HCT116 (cell line): ENCODE measurements around the gene DGCR6. TPM values are rescaled to one million over a fixed set of nuclear protein-coding genes. Genes with fewer than 3 reads are reported as not detected.

Experiments
- ATAC-seq: fragments of 200-7000 bp; cut with Tn5 transposase; 2 replicates; pipeline ENCODE4 v1.9.1; 2020; ENCODE audit warnings: mild to moderate bottlenecking, moderate library complexity
- BruUV-seq: library from RNA; stranded (reverse); fragments of 400-500 nt; replicated peaks from 2 replicates; lab custom pipeline; 2021; lab: Mats Ljungman, UMichigan
- CTCF ChIA-PET: fragments of 300-600 bp; sonication (Branson Sonifier 250); formaldehyde crosslinking; loops from one replicate; lab custom pipeline; 2021; ENCODE audit warnings: antibody characterized with exemption; lab: Charles Lee
- POLR2A ChIA-PET: fragments of 300-600, 350-600 bp; sonication (Branson Sonifier 250); formaldehyde crosslinking; loops from one replicate; lab custom pipeline; 2021; ENCODE audit warnings: antibody characterized with exemption; lab: Charles Lee
- RAD21 ChIA-PET, 2 experiments: fragments of 300-600 bp; sonication (Branson Sonifier 250); formaldehyde crosslinking; loops; one replicate each; lab custom pipeline; 2023; ENCODE audit warnings: low total read pairs in 2 of 2; ENCODE audit not compliant: uncharacterized antibody in 2 of 2, unreplicated experiment in 2 of 2, low non-redundant PET in 1 of 2; lab: Charles Lee
- DNase-seq: peaks from one replicate; pipeline ENCODE4 v3.0.0-alpha.2; 2010; ENCODE audit warnings: low read depth, low spot score
- H2AFZ ChIP-seq: fragments of 200-600 bp; shearing (Covaris generic), sonication (generic); 2 replicates; pipeline ENCODE4 v1.6.1; 2017; ENCODE audit warnings: low read depth, mixed run types, mixed read lengths, antibody characterized with exemption, low read length; ENCODE audit not compliant: poor library complexity, severe bottlenecking
- H3K27ac ChIP-seq: 2 replicates; pipeline ENCODE4 v1.5.1; 2012; ENCODE audit warnings: low read depth, low read length
- H3K27me3 ChIP-seq: fragments of 200-600 bp; sonication (generic); 2 replicates; pipeline ENCODE4 v1.6.1; 2016; ENCODE audit warnings: mixed run types, low read length, mixed read lengths; ENCODE audit not compliant: insufficient read depth
- H3K36me3 ChIP-seq, 2 experiments: fragments of 200-500 bp in 1 of 2; fragments of 200-600 bp in 1 of 2; sonication (Bioruptor generic) in 1 of 2; sonication (generic) in 1 of 2; 2 replicates each; pipeline versions ENCODE4 v1.5.1 to v1.6.1; 2014 to 2016; ENCODE audit warnings: low read length in 2 of 2, inconsistent platforms in 1 of 2, mixed read lengths in 1 of 2, mixed run types in 1 of 2; ENCODE audit not compliant: insufficient read depth in 2 of 2, control insufficient read depth in 1 of 2
- H3K4me1 ChIP-seq, 2 experiments: fragments of 200-600 bp in 1 of 2; sonication (generic) in 1 of 2; 2 replicates each; pipeline versions ENCODE4 v1.5.1 to v1.6.1; 2012 to 2017; ENCODE audit warnings: low read length in 2 of 2, inconsistent platforms in 1 of 2, mild to moderate bottlenecking in 1 of 2, mixed read lengths in 1 of 2, mixed run types in 1 of 2, moderate library complexity in 1 of 2; ENCODE audit not compliant: insufficient read depth in 2 of 2, control insufficient read depth in 1 of 2
- H3K4me2 ChIP-seq: fragments of 200-600 bp; sonication (generic); 2 replicates; pipeline ENCODE4 v1.6.1; 2017; ENCODE audit warnings: mixed run types, low read length, mixed read lengths
- H3K4me3 ChIP-seq, 2 experiments: fragments of 200-600 bp in 1 of 2; sonication (generic) in 1 of 2; replicated peaks in 1 of 2; 2 replicates each; pipeline ENCODE4 v1.5.1; 2011 to 2016; ENCODE audit warnings: low read length in 2 of 2, control low read depth in 1 of 2, low read depth in 1 of 2, mild to moderate bottlenecking in 1 of 2, mixed read lengths in 1 of 2, mixed run types in 1 of 2
- H3K79me2 ChIP-seq: fragments of 200-600 bp; sonication (generic); 2 replicates; pipeline ENCODE4 v1.6.1; 2017; ENCODE audit warnings: mild to moderate bottlenecking, mixed run types, low read length, moderate library complexity, mixed read lengths; ENCODE audit not compliant: insufficient read depth
- H3K9ac ChIP-seq: fragments of 200-600 bp; sonication (generic); 2 replicates; pipeline ENCODE4 v1.6.1; 2016; ENCODE audit warnings: low read length, mixed read lengths
- H3K9me2 ChIP-seq: fragments of 200-600 bp; sonication (generic), shearing (Covaris generic); 2 replicates; pipeline ENCODE4 v1.6.1; 2017; ENCODE audit warnings: mixed run types, mild to moderate bottlenecking, moderate library complexity; ENCODE audit not compliant: insufficient read depth
- H3K9me3 ChIP-seq, 2 experiments: fragments of 200-500 bp in 1 of 2; fragments of 200-600 bp in 1 of 2; sonication (Bioruptor generic) in 1 of 2; sonication (generic) in 1 of 2; 2 replicates each; pipeline ENCODE4 v1.6.1; 2014 to 2017; ENCODE audit warnings: low read length in 2 of 2, mixed read lengths in 2 of 2, inconsistent platforms in 1 of 2, low read depth in 1 of 2, mild to moderate bottlenecking in 1 of 2, mixed run types in 1 of 2, moderate library complexity in 1 of 2; ENCODE audit not compliant: control insufficient read depth in 1 of 2, insufficient read depth in 1 of 2
- H4K20me1 ChIP-seq: fragments of 200-600 bp; sonication (generic), shearing (Covaris generic); 2 replicates; pipeline ENCODE4 v1.6.1; 2017; ENCODE audit warnings: mixed run types, mild to moderate bottlenecking, moderate library complexity; ENCODE audit not compliant: insufficient read depth
- CBX3 ChIP-seq: IDR thresholded peaks from 2 replicates; pipeline ENCODE4 v1.6.1; 2012; ENCODE audit warnings: low read depth
- EGR1 ChIP-seq: IDR thresholded peaks from 2 replicates; pipeline ENCODE4 v1.6.1; 2012; ENCODE audit warnings: low read depth
- ELF1 ChIP-seq: IDR thresholded peaks from 2 replicates; pipeline ENCODE4 v1.6.1; 2012; ENCODE audit warnings: low read depth, borderline replicate concordance
- EZH2 ChIP-seq: fragments of 200-600 bp; sonication (generic); IDR thresholded peaks from 2 replicates; pipeline ENCODE4 v1.6.1; 2017; ENCODE audit warnings: antibody characterized with exemption, mixed run types
- POLR2A ChIP-seq: IDR thresholded peaks from 2 replicates; pipeline ENCODE4 v1.7.0; 2011; ENCODE audit warnings: borderline replicate concordance; ENCODE audit not compliant: insufficient read depth, insufficient read length; ENCODE audit errors: extremely low read depth
- RAD21 ChIP-seq: IDR thresholded peaks from 2 replicates; pipeline ENCODE4 v1.6.1; 2012; ENCODE audit warnings: low read depth, mild to moderate bottlenecking
- SP1 ChIP-seq: IDR thresholded peaks from 2 replicates; pipeline ENCODE4 v1.6.1; 2012; ENCODE audit warnings: low read depth
- YY1 ChIP-seq: IDR thresholded peaks from 2 replicates; pipeline ENCODE4 v1.6.1; 2011; ENCODE audit warnings: low read length, low read depth, moderate library complexity, mild to moderate bottlenecking; ENCODE audit not compliant: insufficient replicate concordance; ENCODE audit errors: extremely low read depth
- intact Hi-C: fragments of 100-400 bp; cut with micrococcal nuclease; formaldehyde crosslinking; loops from 2 replicates; pipeline ENCODE4 v1.10.0; 2022
- total RNA-seq: library from RNA; stranded (reverse); gene quantifications from one replicate; pipeline ENCODE4 v1.2.1, GENCODE V29; 2021; ENCODE audit not compliant: unreplicated experiment
- TF ChIP-seq, protein P1 (sequence below): IDR thresholded peaks from 2 replicates; pipeline ENCODE4 v1.6.1; 2012; ENCODE audit warnings: low read depth
- TF ChIP-seq, protein P2 (sequence below), 3 experiments: fragments of 200-600 bp in 1 of 3; sonication (generic) in 1 of 3; IDR thresholded peaks in 2 of 3; conservative IDR thresholded peaks in 1 of 3; 2 replicates each; pipeline ENCODE4 v1.5.1; 2012 to 2017; ENCODE audit warnings: low read depth in 2 of 3, low read length in 2 of 3, antibody characterized with exemption in 1 of 3, borderline replicate concordance in 1 of 3, control low read depth in 1 of 3, mild to moderate bottlenecking in 1 of 3, mixed read lengths in 1 of 3, mixed run types in 1 of 3, moderate library complexity in 1 of 3; ENCODE audit not compliant: insufficient read depth in 1 of 3

Gene DGCR6
- total RNA-seq, 1 experiment from 2014 or later = 4.6 TPM

DNA sequence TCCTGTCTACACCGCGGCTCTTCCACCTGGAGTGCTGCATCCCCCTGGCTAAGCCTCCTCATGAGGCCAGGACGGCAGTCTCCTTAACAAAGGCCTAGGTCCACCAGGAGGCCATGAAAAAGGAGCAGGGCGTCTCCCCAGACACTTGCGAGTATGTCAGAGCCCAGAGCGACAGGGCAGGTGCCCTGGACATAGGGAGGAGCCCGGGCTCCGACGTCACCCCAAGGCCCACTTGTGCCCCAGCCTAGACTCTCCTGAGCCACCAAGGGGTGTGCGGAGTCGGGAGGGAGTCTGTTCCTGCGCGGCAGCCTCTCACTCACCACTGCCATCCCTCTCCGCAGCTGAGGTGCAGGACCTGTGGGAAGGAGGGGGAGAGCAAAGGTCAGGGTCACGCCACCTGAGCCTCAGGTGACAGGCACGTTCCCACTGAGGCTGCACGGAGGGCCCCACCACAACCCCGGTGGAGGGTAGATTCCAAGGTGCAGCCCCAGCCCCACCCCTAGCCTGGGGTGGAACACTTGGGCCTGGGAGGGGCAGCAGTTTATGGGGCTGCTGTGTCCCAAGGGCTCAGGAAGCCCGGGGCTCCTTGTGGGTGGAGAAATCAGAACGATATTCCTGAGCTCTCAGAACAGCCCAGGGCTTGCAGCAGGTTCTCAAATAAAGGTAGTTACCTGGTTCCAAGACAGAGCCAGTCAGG is 19.4 kb downstream of the DGCR6 start:
- CTCF ChIA-PET = no interaction called here
- Histone ChIP-seq H2AFZ (no peak overlapping the region), H3K4me3 (no peak overlapping the region), H3K9ac (no peak overlapping the region), H3K79me2 (no peaks in the 10 kb centered on the region), H3K36me3 (no peaks in the 10 kb centered on the region), H4K20me1 (no peaks in the 10 kb centered on the region), H3K4me2 (no peak overlapping the region), H3K27ac (no peak overlapping the region), H3K9me2 (no peaks in the 10 kb centered on the region), H3K9me3 (no peaks in the 10 kb centered on the region), H3K27me3 (no peaks in the 10 kb centered on the region), H3K4me1 (no peaks in the 10 kb centered on the region)
- RAD21 ChIA-PET = no interaction called here
- TF ChIP-seq, protein P1, sequence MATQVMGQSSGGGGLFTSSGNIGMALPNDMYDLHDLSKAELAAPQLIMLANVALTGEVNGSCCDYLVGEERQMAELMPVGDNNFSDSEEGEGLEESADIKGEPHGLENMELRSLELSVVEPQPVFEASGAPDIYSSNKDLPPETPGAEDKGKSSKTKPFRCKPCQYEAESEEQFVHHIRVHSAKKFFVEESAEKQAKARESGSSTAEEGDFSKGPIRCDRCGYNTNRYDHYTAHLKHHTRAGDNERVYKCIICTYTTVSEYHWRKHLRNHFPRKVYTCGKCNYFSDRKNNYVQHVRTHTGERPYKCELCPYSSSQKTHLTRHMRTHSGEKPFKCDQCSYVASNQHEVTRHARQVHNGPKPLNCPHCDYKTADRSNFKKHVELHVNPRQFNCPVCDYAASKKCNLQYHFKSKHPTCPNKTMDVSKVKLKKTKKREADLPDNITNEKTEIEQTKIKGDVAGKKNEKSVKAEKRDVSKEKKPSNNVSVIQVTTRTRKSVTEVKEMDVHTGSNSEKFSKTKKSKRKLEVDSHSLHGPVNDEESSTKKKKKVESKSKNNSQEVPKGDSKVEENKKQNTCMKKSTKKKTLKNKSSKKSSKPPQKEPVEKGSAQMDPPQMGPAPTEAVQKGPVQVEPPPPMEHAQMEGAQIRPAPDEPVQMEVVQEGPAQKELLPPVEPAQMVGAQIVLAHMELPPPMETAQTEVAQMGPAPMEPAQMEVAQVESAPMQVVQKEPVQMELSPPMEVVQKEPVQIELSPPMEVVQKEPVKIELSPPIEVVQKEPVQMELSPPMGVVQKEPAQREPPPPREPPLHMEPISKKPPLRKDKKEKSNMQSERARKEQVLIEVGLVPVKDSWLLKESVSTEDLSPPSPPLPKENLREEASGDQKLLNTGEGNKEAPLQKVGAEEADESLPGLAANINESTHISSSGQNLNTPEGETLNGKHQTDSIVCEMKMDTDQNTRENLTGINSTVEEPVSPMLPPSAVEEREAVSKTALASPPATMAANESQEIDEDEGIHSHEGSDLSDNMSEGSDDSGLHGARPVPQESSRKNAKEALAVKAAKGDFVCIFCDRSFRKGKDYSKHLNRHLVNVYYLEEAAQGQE = no peak
- no peak for TF ChIP-seq POLR2A
- BruUV-seq = no TSS peak
- no peak for DNase-seq
- ATAC-seq = no peak
- POLR2A ChIA-PET = no interaction called here
- intact Hi-C loops = no loop called here

DNA sequence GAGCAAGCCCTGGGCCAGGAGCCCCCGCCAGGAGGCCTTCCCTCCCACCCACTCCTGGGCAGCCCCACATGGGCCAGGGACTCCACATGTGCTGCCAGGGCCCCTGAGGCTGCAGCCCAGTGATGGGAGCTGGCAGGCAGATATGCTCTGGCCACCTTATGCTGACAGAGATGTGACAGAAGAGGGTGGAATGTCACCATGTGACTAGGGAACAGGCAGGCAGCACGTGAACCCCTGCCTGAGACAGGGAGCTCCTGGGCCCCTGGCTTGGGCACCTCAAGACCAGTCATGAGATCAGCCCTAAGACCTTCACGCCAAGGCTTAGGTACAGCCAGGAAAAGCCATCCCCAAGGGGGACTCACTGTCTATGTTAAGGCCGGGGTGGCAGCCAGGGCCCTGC is 20.9 kb downstream of the DGCR6 start:
- ChIA-PET CTCF (no interaction called here), POLR2A (no interaction called here), RAD21 (no interaction called here)
- ATAC-seq = no peak
- intact Hi-C loops = no loop called here
- no peaks in the 10 kb centered on the region for H3K4me1 ChIP-seq
- H3K9me3 ChIP-seq = no peaks in the 10 kb centered on the region
- no peak overlapping the region for H2AFZ ChIP-seq
- H3K4me2 ChIP-seq = no peak overlapping the region
- DNase-seq = no peak
- no peaks in the 10 kb centered on the region for H4K20me1 ChIP-seq
- no peaks in the 10 kb centered on the region for H3K27me3 ChIP-seq
- H3K79me2 ChIP-seq = no peaks in the 10 kb centered on the region
- no TSS peak for BruUV-seq
- no peak overlapping the region for H3K4me3 ChIP-seq
- no peaks in the 10 kb centered on the region for H3K36me3 ChIP-seq
- H3K27ac ChIP-seq = no peak overlapping the region
- no peak overlapping the region for H3K9ac ChIP-seq
- no peaks in the 10 kb centered on the region for H3K9me2 ChIP-seq
- TF ChIP-seq, protein P2, sequence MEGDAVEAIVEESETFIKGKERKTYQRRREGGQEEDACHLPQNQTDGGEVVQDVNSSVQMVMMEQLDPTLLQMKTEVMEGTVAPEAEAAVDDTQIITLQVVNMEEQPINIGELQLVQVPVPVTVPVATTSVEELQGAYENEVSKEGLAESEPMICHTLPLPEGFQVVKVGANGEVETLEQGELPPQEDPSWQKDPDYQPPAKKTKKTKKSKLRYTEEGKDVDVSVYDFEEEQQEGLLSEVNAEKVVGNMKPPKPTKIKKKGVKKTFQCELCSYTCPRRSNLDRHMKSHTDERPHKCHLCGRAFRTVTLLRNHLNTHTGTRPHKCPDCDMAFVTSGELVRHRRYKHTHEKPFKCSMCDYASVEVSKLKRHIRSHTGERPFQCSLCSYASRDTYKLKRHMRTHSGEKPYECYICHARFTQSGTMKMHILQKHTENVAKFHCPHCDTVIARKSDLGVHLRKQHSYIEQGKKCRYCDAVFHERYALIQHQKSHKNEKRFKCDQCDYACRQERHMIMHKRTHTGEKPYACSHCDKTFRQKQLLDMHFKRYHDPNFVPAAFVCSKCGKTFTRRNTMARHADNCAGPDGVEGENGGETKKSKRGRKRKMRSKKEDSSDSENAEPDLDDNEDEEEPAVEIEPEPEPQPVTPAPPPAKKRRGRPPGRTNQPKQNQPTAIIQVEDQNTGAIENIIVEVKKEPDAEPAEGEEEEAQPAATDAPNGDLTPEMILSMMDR (IDR thresholded peaks at IDR 0.05 in 2 of 3, conservative IDR thresholded peaks at IDR 0.05 in 1 of 3; ENCODE audit: borderline replicate concordance in 1 of 3, insufficient read depth in 1 of 3, low read depth in 2 of 3, low read length in 2 of 3) = no peak
- TF ChIP-seq SP1 = no peak
- TF ChIP-seq RAD21 = no peak
- TF ChIP-seq ELF1 = no peak
- no peak for TF ChIP-seq YY1
- TF ChIP-seq, protein P1 = no peak
- no peak for TF ChIP-seq CBX3
- TF ChIP-seq EGR1 = no peak
- no peak for TF ChIP-seq EZH2
